Fibroblast of skin of left quadriceps (primary cell): ENCODE results near the gene EMC8.
"Not testable (repeated sequence)": the region's sequence is repeated elsewhere in the genome, so short reads cannot be mapped to it uniquely, and the experiment has no call there.

Experiments used
- DNase-seq, 2 experiments: peaks; one replicate each; pipeline ENCODE4 v3.0.0-alpha.2; 2013; ENCODE audit warnings: low read depth in 2 of 2

The EMC8 gene

GRCh38 chr16:85835227-85835751 lies 35.9 kb upstream of the EMC8 start:
- no peak for DNase-seq

DNA sequence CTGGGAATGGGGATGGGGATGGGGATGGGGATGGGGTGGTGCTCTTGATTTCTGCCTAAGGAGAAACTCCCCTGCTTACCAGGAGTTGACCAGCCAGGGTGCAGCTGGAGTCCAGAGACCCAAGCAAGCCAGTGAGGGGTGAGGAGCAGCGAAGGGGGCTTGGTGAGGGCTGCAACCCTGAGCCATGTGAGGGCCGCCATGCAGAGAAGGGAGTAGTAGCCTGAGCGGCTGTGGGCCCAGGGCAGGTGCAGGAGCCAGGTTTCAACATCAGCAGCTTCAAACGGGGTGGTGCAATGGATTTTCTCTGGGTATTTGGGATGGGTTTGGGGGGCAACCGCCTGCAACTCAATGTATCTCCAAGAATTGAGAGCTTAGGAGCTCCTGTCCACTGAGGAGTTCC lies 35.4 kb upstream of the EMC8 start:
- no peak for DNase-seq

DNA sequence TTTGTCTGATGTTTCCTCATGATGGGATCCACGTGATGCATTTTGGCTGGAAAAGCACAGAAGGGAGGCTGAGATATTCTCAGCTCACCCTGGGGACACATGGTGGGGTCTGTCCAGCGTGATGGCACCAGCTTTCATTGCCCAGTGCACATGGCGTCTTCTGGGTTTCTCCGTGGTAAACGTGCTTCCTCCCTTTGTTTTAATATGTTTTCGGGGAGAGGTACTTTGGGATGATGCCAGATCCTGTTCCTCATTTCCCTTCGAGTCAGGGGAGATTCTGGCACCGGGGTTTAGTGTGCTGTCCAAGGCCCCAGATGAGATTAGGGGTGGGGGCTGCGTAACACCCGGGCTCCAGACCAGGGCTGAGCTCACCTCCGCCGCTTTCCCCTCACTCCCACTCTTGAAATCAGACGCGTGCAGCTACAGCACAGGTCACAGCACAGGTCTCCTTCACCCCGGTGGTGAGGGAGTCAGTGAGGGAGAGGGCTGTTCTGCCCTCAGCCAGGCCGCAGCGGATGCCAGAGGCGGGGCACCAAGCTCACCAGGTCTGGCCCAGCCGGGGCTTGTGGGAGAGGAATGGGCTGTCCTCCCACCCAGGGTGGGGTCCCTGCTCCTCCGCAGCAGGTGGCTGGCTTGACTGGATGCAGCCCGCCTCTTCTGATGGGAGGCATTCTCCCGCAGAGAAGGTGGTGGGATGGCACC lies 34.0 kb upstream of the EMC8 start:
- no peak for DNase-seq

GRCh38 chr16:85832570-85833218 lies 33.4 kb upstream of the EMC8 start:
- DNase-seq, result no peak

- DNase-seq, result no peak
Measured at GRCh38 chr16:85830821-85831220, 31.5 kb upstream of the EMC8 start.

DNA sequence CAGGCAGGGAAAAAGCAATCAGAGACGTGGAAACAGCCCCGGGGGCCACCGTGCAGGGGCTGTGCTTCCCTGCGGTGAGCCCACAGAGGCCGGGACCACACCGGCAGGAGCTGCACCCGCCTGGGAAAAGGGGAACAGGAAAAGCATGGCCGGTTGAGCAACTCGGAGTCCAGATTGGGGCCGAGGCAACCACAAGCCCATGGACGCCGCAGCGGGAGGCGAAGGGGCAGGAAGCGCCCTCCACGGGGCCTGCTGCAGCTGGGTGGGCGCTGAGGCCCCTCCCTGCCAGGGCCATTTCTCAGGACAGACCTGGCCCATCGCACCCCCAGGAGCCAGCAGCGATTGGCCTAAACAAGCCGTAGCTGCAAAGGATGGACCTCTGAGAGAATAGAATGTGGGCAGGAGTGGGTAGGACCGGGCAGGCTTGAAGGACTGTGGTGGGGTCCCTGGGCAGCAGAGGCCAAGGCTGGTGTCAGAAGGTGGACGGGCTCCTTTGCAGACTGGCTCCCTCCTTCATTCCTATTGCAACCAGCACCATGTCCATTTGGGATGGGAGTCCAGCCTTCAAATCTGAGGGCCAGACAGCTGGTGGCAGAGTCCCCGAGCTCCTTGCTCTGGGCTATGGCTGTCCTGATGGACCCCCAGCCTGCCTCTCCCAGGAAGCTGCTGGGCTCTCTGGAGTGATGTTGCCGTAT lies 30.6 kb upstream of the EMC8 start:
- no peak for DNase-seq

GRCh38 chr16:85829171-85829719 lies 29.9 kb upstream of the EMC8 start:
- DNase-seq, result no peak

- no peak for DNase-seq
Measured at GRCh38 chr16:85828166-85828565, 28.8 kb upstream of the EMC8 start.

GRCh38 chr16:85826686-85827247 lies 27.4 kb upstream of the EMC8 start:
- no peak for DNase-seq

- DNase-seq, result no peak
Measured at GRCh38 chr16:85825326-85825725, 26.0 kb upstream of the EMC8 start.

DNA sequence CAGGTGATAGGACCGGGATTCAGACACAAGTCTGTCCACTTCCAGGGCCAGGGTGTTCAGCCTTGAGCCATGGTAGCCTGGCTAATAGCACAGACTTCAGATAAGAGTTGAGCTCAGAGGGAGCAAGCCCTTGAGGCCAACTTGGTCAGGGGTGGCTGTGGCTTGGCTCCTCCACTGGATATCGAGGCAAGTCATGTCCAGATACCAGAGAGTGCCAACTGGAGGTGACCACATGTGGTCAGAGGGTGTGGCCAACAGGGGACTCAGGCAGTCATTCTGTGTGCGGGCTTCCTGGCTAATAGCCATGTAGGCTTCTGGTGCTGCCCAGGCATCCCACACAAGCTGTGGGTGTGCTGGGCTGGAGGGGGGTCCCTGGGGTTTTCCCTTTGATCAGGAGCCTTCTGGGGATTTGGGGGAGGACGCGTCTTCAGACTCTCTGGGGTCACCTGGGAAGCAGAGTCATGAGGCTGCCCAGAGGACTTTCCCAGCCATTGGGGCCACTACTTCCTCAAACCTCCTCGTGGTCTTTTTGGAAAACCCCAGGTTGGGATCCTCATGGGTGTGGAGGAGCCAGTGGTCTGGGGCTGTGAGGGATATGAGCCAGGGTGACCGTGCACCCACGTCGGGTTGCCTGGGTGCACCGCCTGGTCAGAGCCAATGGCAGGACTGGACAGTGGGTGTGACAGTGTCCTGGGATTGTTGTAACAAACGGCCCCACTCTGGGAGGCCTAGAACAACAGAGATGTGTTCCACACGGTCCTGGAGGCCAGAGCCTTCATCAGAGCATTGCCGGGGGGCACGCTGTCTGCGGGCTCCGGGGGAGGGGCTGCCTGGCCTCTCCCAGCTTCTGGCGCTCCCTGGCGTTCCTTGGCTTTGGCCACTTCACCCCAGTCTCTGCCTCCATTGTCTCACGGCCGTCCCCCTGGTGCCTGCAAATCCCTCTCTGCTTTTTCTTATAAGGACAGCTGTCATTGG lies 25.1 kb upstream of the EMC8 start:
- no peak for DNase-seq

- no peak for DNase-seq
Measured at GRCh38 chr16:85823328-85823920, 24.1 kb upstream of the EMC8 start.

DNA sequence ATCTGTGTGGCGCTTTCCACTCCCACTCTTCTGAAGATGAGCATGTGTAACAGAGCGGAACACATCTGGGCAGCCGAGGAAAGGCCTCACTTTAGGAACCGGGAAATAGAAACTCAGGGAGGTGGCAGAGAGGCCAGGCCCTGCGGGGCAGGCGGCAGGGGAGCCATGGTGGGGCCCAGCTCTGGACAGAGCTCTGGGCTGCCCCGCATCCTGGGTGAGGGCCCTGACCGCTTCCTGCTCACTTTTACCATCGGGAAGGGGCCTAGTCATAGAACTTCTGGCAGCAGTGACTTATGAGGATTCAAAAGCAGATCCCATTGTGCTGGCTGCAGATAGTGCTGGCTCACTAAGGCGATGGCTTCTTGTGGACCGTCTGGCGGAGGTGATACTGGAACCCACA lies 22.8 kb upstream of the EMC8 start:
- no peak for DNase-seq

DNA sequence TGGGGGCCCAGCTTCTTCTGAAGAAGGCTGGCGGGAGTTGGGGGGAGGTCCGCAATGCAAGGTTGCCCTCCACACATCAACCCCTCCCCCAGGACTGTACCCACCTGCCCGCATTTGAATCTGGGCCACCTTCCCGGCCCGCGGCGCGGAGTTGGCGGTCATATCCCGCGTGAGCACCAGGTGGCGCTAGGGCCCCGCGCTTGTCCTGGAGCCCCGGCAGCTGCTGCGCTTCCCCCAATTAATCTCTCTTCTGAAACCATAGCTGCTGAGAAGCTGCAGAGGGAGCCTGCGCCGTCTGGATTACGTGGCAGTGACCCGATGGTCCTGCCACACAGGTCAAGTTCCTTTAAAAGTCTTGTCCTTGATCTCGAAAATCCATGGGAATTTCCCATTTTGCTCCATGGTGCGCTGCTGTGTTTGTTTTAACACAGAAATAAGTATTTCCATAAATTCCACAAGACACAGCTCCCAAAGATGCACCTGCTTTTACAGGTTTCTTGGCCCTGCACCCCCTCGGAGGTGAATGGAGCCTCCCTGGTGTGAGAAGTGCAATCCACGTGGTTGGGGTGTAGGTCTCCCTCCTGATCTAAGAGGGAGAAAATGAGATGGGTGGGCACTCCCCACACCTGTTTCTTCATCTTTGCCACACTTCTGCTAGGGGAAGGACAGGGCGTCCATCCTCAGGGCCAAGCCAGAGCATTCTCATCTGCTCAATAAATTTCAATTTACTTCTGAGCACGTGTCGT lies 22.2 kb upstream of the EMC8 start:
- DNase-seq, result peak; percentile 25 to 39

DNA sequence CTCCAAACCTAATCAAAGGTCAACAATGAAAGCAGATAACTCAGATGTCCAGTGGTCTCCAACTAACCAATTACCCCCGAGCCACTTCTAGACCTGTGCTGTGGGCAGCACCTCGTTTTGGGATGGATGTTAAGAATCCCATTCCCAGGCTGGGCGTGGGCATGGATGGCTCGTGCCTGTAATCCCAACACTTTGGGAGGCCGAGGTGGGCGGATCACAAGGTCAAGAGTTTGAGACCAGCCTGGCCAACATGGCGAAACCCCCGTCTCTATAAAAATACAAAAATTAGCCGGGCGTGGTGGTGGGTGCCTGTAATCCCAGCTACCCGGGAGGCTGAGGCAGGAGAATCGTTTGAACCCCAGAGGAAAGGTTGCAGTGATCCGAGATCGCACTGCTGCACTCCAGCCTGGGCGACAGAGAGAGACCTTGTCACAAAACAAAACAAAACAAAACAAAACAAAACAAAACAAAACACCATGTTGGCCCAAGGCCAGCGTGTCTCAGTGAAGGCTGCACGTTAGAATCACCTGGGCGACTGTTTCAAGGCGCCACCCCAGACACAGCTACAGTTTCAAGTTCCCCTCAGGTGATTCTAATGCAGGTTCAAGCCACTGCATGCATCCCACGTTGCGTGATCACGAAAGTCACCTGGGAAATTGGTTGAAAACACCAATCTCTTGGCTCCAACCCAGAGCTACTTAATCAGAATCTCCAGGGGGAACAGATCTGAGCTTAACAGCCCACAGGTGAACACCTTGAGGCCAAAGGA lies 21.4 kb upstream of the EMC8 start:
- no peak for DNase-seq

GRCh38 chr16:85819771-85820170 lies 20.4 kb upstream of the EMC8 start:
- no peak for DNase-seq

- DNase-seq, result peak; percentile 33 to 39
Measured at GRCh38 chr16:85819245-85819644, 19.9 kb upstream of the EMC8 start.

DNA sequence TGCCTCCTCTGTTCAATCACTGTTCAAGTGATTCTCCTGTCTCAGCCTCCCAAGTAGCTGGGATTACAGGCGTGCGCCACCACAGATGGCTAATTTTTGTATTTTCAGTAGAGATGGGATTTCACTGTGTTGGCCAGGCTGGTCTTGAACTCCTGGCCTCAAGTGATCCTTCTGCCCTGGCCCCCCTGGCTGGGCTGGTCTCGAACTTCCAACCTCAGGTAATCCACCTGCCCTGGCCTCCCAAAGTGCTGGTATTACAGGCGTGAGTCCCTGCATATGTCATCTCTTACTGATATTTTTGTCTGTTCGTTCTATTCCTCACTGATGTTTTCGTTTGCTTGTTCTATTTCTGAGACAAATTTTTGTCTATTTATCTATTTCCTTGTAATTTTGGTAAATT lies 17.9 kb upstream of the EMC8 start:
- not testable (repeated sequence) for DNase-seq

DNA sequence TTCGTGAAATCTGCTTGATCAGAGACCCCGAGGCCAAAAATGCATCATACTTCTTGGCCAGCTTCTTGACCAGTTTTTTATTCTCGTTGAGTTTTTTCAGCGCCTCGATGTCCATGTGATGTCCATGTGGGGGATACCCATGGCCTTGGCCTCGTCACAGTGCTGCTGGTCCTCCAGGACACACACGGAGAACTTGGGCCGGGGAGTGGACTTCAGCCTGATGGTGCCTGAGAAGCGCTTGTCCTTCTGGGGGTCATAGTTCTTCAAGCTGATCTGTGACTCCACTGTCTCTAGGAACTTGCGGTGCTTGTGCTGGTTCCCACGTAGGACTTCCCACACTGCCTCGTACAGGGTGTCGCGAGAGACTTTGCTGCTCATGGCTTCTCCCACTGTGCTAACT lies 16.8 kb upstream of the EMC8 start:
- no peak for DNase-seq
